ENCODE data around the gene TTC23. TPM values are rescaled to one million over a fixed set of nuclear protein-coding genes. Genes with fewer than 3 reads are reported as not detected.
A peak's percentile ranks its signal among the peaks of the same experiment; 100 is the strongest.

Gene TTC23
- total RNA-seq, 8 experiments from 2014 or later = 9.5 to 46.0 (median 20.8) TPM

- Histone ChIP-seq H3K4me3 (no peak overlapping the region), H3K27ac (no peak overlapping the region), H3K4me1 (replicated peaks in 1 of 2) (peaks cover 0 to 3% of the 10 kb centered on the region in 2 donors)
- ATAC-seq (replicated peaks in 6 of 8) = no peak
- 50 to 100% (median 75%) methylated on average over 1 to 7 of the region's 11 CpGs; no CpG with 5 or more reads in 2 of the 10 experiments for WGBS, 10 experiments
- in situ Hi-C loops (cut with MboI; ENCODE audit: low pct_unique_long_range_greater_than_20kb in 2 of 9, low sequenced_read_pairs in 9 of 9, unreplicated experiment in 9 of 9) = loop anchor here in 3 of 9 experiments (25.0 kb wide), 2 partner anchors 115 to 660 kb away; no protein-coding TSS in a partner anchor
Observed at GRCh38 chr15:99096894-99097426, 152.4 kb downstream of the TTC23 start.

GRCh38 chr15:99096173-99096893, 153.0 kb downstream of the TTC23 start:
- Histone ChIP-seq H3K27ac (no peak overlapping the region), H3K4me3 (no peak overlapping the region), H3K4me1 (replicated peaks in 1 of 2) (peaks cover 0 to 3% of the 10 kb centered on the region in 2 donors)
- ATAC-seq (replicated peaks in 6 of 8) = no peak
- WGBS, 10 experiments = 71 to 100% (median 99%) methylated on average over 1 to 5 of the region's 11 CpGs; no CpG with 5 or more reads in 2 of the 10 experiments
- in situ Hi-C loops (cut with MboI; ENCODE audit: low pct_unique_long_range_greater_than_20kb in 2 of 9, low sequenced_read_pairs in 9 of 9, unreplicated experiment in 9 of 9) = loop anchor here in 3 of 9 experiments (25.0 kb wide), 2 partner anchors 116 to 659 kb away; no protein-coding TSS in a partner anchor

- no peak overlapping the region for H3K4me3 ChIP-seq
- H3K4me1 ChIP-seq (replicated peaks in 1 of 2) = peaks cover 0 to 8% of the 10 kb centered on the region in 2 donors
- in situ Hi-C loops (cut with MboI; ENCODE audit: low pct_unique_long_range_greater_than_20kb in 2 of 9, low sequenced_read_pairs in 9 of 9, unreplicated experiment in 9 of 9) = loop anchor here in 3 of 9 experiments (25.0 kb wide), 2 partner anchors 117 to 658 kb away; no protein-coding TSS in a partner anchor
- no peak overlapping the region for H3K27ac ChIP-seq
- no peak for ATAC-seq (replicated peaks in 6 of 8)
- WGBS, 10 experiments = 33 to 100% (median 80%) methylated on average over 1 to 3 of the region's 3 CpGs; no CpG with 5 or more reads in 3 of the 10 experiments
Observed at GRCh38 chr15:99095626-99096025, 153.8 kb downstream of the TTC23 start.

GRCh38 chr15:99092554-99093172, 156.7 kb downstream of the TTC23 start:
- no peak for ATAC-seq (replicated peaks in 6 of 8)
- Histone ChIP-seq H3K4me1 (replicated peaks in 1 of 2) (peaks cover 0 to 14% of the 10 kb centered on the region in 2 donors), H3K27ac (no peak overlapping the region), H3K4me3 (no peak overlapping the region)
- WGBS, 10 experiments = 60 to 100% (median 92%) methylated on average over 1 to 5 of the region's 13 CpGs
- in situ Hi-C loops (cut with MboI; ENCODE audit: low pct_unique_long_range_greater_than_20kb in 2 of 9, low sequenced_read_pairs in 9 of 9, unreplicated experiment in 9 of 9) = loop anchor here in 3 of 9 experiments (25.0 kb wide), 2 partner anchors 120 to 655 kb away; no protein-coding TSS in a partner anchor

GRCh38 chr15:99090938-99091337, 158.4 kb downstream of the TTC23 start:
- in situ Hi-C loops (cut with MboI; ENCODE audit: low pct_unique_long_range_greater_than_20kb in 2 of 9, low sequenced_read_pairs in 9 of 9, unreplicated experiment in 9 of 9) = loop anchor here in 3 of 9 experiments (25.0 kb wide), 2 partner anchors 121 to 654 kb away; no protein-coding TSS in a partner anchor
- ATAC-seq (replicated peaks in 6 of 8) = peak in 3 of 8 experiments; percentile 32 to 42 (median 42)
- H3K27ac ChIP-seq = peak overlapping the region in 1 of 2 donors; percentile 45
- 100% methylated on average over 1 of the region's 1 CpG; no CpG with 5 or more reads in 9 of the 10 experiments for WGBS, 10 experiments
- H3K4me3 ChIP-seq = no peak overlapping the region
- H3K4me1 ChIP-seq (replicated peaks in 1 of 2) = peaks cover 0 to 14% of the 10 kb centered on the region in 2 donors

GRCh38 chr15:99090011-99090699, 159.2 kb downstream of the TTC23 start:
- WGBS, 10 experiments = 0 to 67% (median 20%) methylated on average over 1 to 3 of the region's 3 CpGs; no CpG with 5 or more reads in 1 of the 10 experiments
- no peak overlapping the region for H3K4me3 ChIP-seq
- peaks cover 0 to 12% of the 10 kb centered on the region in 2 donors for H3K4me1 ChIP-seq (replicated peaks in 1 of 2)
- in situ Hi-C loops (cut with MboI; ENCODE audit: low pct_unique_long_range_greater_than_20kb in 2 of 9, low sequenced_read_pairs in 9 of 9, unreplicated experiment in 9 of 9) = loop anchor here in 3 of 9 experiments (25.0 kb wide), 2 partner anchors 122 to 653 kb away; no protein-coding TSS in a partner anchor
- peak in 6 of 8 experiments; percentile 65 to 92 (median 86) for ATAC-seq (replicated peaks in 6 of 8)
- peak overlapping the region in 1 of 2 donors; percentile 64 for H3K27ac ChIP-seq

- Histone ChIP-seq H3K27ac (no peak overlapping the region), H3K4me3 (no peak overlapping the region), H3K4me1 (replicated peaks in 1 of 2) (peaks cover 0 to 12% of the 10 kb centered on the region in 2 donors)
- in situ Hi-C loops (cut with MboI; ENCODE audit: low pct_unique_long_range_greater_than_20kb in 2 of 9, low sequenced_read_pairs in 9 of 9, unreplicated experiment in 9 of 9) = loop anchor here in 3 of 9 experiments (25.0 kb wide), 2 partner anchors 125 to 650 kb away; no protein-coding TSS in a partner anchor
- no peak for ATAC-seq (replicated peaks in 6 of 8)
- WGBS, 10 experiments = 73 to 100% (median 92%) methylated on average over 1 to 7 of the region's 11 CpGs; no CpG with 5 or more reads in 1 of the 10 experiments
Observed at GRCh38 chr15:99087405-99087943, 161.9 kb downstream of the TTC23 start.

- in situ Hi-C loops (cut with MboI; ENCODE audit: low pct_unique_long_range_greater_than_20kb in 2 of 9, low sequenced_read_pairs in 9 of 9, unreplicated experiment in 9 of 9) = loop anchor here in 3 of 9 experiments (25.0 kb wide), 2 partner anchors 126 to 649 kb away; no protein-coding TSS in a partner anchor
- Histone ChIP-seq H3K4me3 (no peak overlapping the region), H3K4me1 (replicated peaks in 1 of 2) (peaks cover 0 to 11% of the 10 kb centered on the region in 2 donors), H3K27ac (no peak overlapping the region)
- 29 to 100% (median 95%) methylated on average over 1 to 2 of the region's 2 CpGs; no CpG with 5 or more reads in 4 of the 10 experiments for WGBS, 10 experiments
- no peak for ATAC-seq (replicated peaks in 6 of 8)
Observed at GRCh38 chr15:99086327-99086667, 163.1 kb downstream of the TTC23 start.

Other genes starting within 250 kb of the TTC23 start
- under 1 TPM in 1 of 8 experiments, not detected in 7; 0.90 TPM for gene PGPEP1L, start 241.8 kb downstream of the TTC23 start, total RNA-seq
- gene SYNM, start 144.5 kb downstream of the TTC23 start, total RNA-seq = 10 to 100 TPM in 4 of 8 experiments, 1 to 10 TPM in 4; 5.5 to 92.8 (median 24.7) TPM
- 10 to 100 TPM; 13.2 to 27.2 (median 18.3) TPM for gene LRRC28, start 1.9 kb upstream of the TTC23 start, total RNA-seq